ENCODE measurements around the gene PSORS1C2. TPM values are rescaled to one million over a fixed set of nuclear protein-coding genes. Genes with fewer than 3 reads are reported as not detected.

The PSORS1C2 gene
- total RNA-seq, 1 experiment from 2014 or later, result not detected

DNA sequence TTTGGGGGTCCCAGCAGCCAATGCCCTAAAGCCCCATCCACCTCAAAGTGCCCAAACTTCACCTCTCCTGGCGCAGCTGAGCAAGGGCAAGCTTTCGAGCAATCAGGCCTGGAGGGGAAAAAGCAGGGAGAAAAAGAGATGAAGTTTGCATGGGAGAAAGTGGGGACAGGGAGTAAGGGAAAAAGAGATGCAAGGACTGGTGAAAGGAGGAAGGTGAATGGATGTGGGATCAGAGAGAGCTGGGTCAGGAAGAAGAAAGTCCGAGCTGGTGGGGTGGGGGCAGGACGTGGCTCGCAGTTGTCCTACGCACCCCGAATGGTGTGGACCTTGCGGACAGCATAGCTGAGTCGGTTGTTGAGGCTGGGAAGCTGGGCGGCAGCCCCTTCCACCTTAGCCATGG lies 6.5 kb upstream of the PSORS1C2 start:
- no peaks in the 10 kb centered on the region for H3K36me3 ChIP-seq (ENCODE audit: low read depth)
- BruUV-seq (replicated peaks), result no TSS peak
- no peaks in the 10 kb centered on the region for H4K20me1 ChIP-seq (ENCODE audit: insufficient read depth)
- ChIA-PET CTCF (no interaction called here), POLR2A (ENCODE audit: unreplicated experiment) (no interaction called here)
- no peak overlapping the region for H2AFZ ChIP-seq
- H3K9me3 ChIP-seq (ENCODE audit: insufficient read depth, low read depth), result no peaks in the 10 kb centered on the region
- DNase-seq, result no peak
- no peaks in the 10 kb centered on the region for H3K79me2 ChIP-seq (ENCODE audit: low read depth)
- H3K27ac ChIP-seq, result no peak overlapping the region
- H3K9me2 ChIP-seq (ENCODE audit: insufficient read depth), result no peaks in the 10 kb centered on the region
- no peak overlapping the region for H3K4me3 ChIP-seq
- H3F3A ChIP-seq (ENCODE audit: insufficient read depth, low read depth), result no peaks in the 10 kb centered on the region; the same call in 1 of the 2 replicates
- TF ChIP-seq EZH2 (IDR thresholded peaks at IDR 0.05; ENCODE audit: low read depth), result no peak
- TF ChIP-seq, protein P1, sequence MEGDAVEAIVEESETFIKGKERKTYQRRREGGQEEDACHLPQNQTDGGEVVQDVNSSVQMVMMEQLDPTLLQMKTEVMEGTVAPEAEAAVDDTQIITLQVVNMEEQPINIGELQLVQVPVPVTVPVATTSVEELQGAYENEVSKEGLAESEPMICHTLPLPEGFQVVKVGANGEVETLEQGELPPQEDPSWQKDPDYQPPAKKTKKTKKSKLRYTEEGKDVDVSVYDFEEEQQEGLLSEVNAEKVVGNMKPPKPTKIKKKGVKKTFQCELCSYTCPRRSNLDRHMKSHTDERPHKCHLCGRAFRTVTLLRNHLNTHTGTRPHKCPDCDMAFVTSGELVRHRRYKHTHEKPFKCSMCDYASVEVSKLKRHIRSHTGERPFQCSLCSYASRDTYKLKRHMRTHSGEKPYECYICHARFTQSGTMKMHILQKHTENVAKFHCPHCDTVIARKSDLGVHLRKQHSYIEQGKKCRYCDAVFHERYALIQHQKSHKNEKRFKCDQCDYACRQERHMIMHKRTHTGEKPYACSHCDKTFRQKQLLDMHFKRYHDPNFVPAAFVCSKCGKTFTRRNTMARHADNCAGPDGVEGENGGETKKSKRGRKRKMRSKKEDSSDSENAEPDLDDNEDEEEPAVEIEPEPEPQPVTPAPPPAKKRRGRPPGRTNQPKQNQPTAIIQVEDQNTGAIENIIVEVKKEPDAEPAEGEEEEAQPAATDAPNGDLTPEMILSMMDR (conservative IDR thresholded peaks at IDR 0.05), result no peak
- H3K27me3 ChIP-seq (ENCODE audit: insufficient read depth, low read depth), result no peaks in the 10 kb centered on the region
- no peak overlapping the region for H3K4me2 ChIP-seq
- H3K4me1 ChIP-seq (replicated peaks; ENCODE audit: insufficient read depth), result no peaks in the 10 kb centered on the region
- intact Hi-C loops (cut with micrococcal nuclease; ENCODE audit: unreplicated experiment), result no loop called here

DNA sequence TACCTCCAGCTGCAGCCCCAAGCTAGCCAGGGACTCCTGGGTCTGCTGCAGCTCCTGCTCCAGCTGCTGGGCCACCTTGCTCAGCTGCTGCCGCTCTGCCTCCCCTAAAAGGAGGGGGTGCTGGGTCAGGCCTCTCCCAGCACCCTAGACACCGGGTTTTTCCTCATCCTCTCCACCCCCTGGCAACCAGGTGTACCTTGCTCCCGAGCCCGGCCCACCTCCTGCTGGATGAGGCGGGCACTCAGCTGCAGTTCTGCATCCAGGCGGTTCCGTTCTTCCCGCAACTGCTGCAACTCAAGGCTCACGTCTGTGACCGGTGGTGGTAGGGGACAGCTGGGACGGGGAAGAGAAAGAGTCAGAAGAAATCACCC lies 6.1 kb upstream of the PSORS1C2 start:
- H3K4me3 ChIP-seq, result no peak overlapping the region
- CTCF ChIA-PET, result no interaction called here
- no peaks in the 10 kb centered on the region for H3K4me1 ChIP-seq (replicated peaks; ENCODE audit: insufficient read depth)
- H3K4me2 ChIP-seq, result no peak overlapping the region
- no peaks in the 10 kb centered on the region for H3K9me2 ChIP-seq (ENCODE audit: insufficient read depth)
- TF ChIP-seq, protein P1 (conservative IDR thresholded peaks at IDR 0.05), result no peak
- no peak for TF ChIP-seq EZH2 (IDR thresholded peaks at IDR 0.05; ENCODE audit: low read depth)
- intact Hi-C loops (cut with micrococcal nuclease; ENCODE audit: unreplicated experiment), result no loop called here
- no peak overlapping the region for H3K27ac ChIP-seq
- no peak overlapping the region for H2AFZ ChIP-seq
- no peaks in the 10 kb centered on the region for H3K27me3 ChIP-seq (ENCODE audit: insufficient read depth, low read depth)
- H3K9me3 ChIP-seq (ENCODE audit: insufficient read depth, low read depth), result no peaks in the 10 kb centered on the region
- POLR2A ChIA-PET (ENCODE audit: unreplicated experiment), result no interaction called here
- no peaks in the 10 kb centered on the region for H3K79me2 ChIP-seq (ENCODE audit: low read depth)
- H3K36me3 ChIP-seq (ENCODE audit: low read depth), result no peaks in the 10 kb centered on the region
- no peaks in the 10 kb centered on the region for H4K20me1 ChIP-seq (ENCODE audit: insufficient read depth)
- DNase-seq, result no peak
- H3F3A ChIP-seq (ENCODE audit: insufficient read depth, low read depth), result no peaks in the 10 kb centered on the region; the same call in 1 of the 2 replicates
- no TSS peak for BruUV-seq (replicated peaks)

DNA sequence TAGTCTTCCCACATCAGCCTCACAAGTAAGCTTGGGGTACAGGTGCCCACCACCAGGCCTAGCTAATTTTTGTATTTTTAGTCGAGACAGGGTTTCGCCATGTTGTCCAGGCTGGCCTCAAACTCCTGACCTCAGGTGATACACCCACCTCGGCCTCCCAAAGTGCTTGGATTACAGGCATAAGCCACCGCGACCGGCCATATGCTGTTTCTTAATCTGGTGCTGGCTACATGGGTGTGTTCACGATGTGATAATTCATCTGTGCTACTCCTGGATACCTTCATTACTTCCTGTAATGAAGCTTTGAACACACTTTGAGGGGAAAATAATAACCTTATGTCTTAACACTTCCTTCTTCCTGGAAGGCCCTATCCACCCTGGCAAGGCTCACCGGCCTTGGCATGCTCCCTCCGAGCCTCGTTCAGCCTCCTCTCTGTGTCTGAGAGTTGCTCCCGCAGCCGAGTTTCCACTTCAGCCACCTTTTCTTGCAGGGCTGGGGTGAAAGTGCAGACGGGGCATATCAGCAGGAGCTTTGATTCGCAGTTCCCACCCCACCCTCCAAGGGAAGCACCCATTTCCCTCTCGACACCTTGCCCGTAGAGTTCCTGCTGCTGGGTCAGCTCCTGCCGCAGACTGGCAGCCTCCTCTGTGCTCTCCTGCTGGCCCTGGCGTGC lies 5.6 kb upstream of the PSORS1C2 start:
- no peaks in the 10 kb centered on the region for H3K9me3 ChIP-seq (ENCODE audit: insufficient read depth, low read depth)
- intact Hi-C loops (cut with micrococcal nuclease; ENCODE audit: unreplicated experiment), result no loop called here
- no peaks in the 10 kb centered on the region for H3K27me3 ChIP-seq (ENCODE audit: insufficient read depth, low read depth)
- BruUV-seq (replicated peaks), result no TSS peak
- H3K9me2 ChIP-seq (ENCODE audit: insufficient read depth), result no peaks in the 10 kb centered on the region
- ChIA-PET CTCF (no interaction called here), POLR2A (ENCODE audit: unreplicated experiment) (no interaction called here)
- no peaks in the 10 kb centered on the region for H4K20me1 ChIP-seq (ENCODE audit: insufficient read depth)
- no peak overlapping the region for H3K4me2 ChIP-seq
- H3K4me1 ChIP-seq (replicated peaks; ENCODE audit: insufficient read depth), result no peaks in the 10 kb centered on the region
- H3F3A ChIP-seq (ENCODE audit: insufficient read depth, low read depth), result no peaks in the 10 kb centered on the region; the same call in 1 of the 2 replicates
- H3K27ac ChIP-seq, result no peak overlapping the region
- TF ChIP-seq, protein P1 (conservative IDR thresholded peaks at IDR 0.05), result no peak
- TF ChIP-seq EZH2 (IDR thresholded peaks at IDR 0.05; ENCODE audit: low read depth), result no peak
- H3K79me2 ChIP-seq (ENCODE audit: low read depth), result no peaks in the 10 kb centered on the region
- no peak overlapping the region for H2AFZ ChIP-seq
- H3K36me3 ChIP-seq (ENCODE audit: low read depth), result no peaks in the 10 kb centered on the region
- DNase-seq, result no peak
- H3K4me3 ChIP-seq, result no peak overlapping the region

Data from PC-9 (cell line).